ENCODE measurements around the gene SGTA.

SGTA gene

DNA sequence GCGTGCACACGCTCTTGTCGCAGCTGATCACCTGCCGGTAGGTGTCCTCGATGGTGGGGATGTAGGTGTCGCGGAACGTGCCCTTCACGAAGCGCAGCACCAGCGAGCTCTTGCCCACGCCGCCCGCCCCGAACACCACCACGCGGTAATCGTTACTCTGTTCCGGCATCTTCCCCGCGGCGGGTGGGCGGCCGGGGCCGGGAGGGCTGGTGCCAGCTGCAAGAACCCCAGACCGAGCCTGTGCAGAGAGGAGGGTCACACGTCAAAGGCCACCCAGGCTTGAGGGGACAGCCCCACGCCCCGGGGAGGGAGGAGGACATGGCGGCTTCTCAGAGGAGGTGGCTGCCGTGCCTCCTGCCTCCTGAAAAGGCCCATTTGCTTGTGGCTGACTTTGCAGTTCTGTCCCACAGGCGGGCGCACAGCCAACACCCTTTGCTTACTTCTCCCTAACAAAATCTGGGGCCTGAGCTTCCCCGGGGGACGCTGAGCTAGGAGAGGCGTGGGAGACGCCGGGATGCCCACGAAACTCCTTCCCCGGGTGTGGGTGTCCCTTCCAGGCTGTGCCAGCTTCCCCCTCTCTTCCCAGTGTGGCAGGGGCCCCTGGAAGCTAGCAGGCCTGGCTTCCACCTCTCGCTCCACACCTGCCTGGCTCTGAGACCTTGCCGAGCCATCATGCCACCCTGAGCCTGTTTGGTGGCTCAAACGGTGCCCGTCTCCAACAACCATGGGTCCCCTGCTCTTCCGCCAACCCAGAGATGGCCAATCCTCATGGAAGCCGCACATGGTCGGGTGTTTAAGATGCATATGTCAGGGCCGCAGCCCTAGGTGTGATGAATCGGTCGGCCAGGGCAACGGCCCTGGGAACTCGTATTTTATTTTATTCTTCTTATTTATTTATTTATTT, 65.2 kb downstream of the SGTA start:
- no peak overlapping the region for H3K27ac ChIP-seq (ENCODE audit: low read length)
- no peaks in the 10 kb centered on the region for H3K9me3 ChIP-seq (replicated peaks; ENCODE audit: insufficient read depth, low read length)
- H3K4me3 ChIP-seq (ENCODE audit: low read length): no peak overlapping the region
- H2AFZ ChIP-seq (ENCODE audit: low read length): no peak overlapping the region
- no peak overlapping the region for H3K9ac ChIP-seq (ENCODE audit: low read length)
- H3K9me2 ChIP-seq (replicated peaks; ENCODE audit: insufficient read depth, low read length): no peaks in the 10 kb centered on the region
- no peak for DNase-seq
- peaks cover 60% of the 10 kb centered on the region for H3K27me3 ChIP-seq (replicated peaks; ENCODE audit: insufficient read depth, low read length)
- no peak overlapping the region for H3K4me2 ChIP-seq (ENCODE audit: low read depth, low read length)
- H4K20me1 ChIP-seq (ENCODE audit: insufficient read depth, low read length): no peaks in the 10 kb centered on the region
- no peaks in the 10 kb centered on the region for H3K4me1 ChIP-seq (ENCODE audit: low read length)
- 0 out of 2 replicates have a peak, but pooled peaks cover 4% of the 10 kb centered on the region for H3F3A ChIP-seq (ENCODE audit: insufficient read depth, low read length)
- H3K79me2 ChIP-seq (ENCODE audit: low read length): no peaks in the 10 kb centered on the region
- H3K36me3 ChIP-seq (replicated peaks; ENCODE audit: insufficient read depth, low read length): no peaks in the 10 kb centered on the region
- TF ChIP-seq EZH2 (optimal IDR thresholded peaks at IDR 0.05; ENCODE audit: low read depth, low read length) (no peak), EZH2phosphoT487 (IDR thresholded peaks at IDR 0.05; ENCODE audit: low read length) (no peak)
- TF ChIP-seq, protein P1, sequence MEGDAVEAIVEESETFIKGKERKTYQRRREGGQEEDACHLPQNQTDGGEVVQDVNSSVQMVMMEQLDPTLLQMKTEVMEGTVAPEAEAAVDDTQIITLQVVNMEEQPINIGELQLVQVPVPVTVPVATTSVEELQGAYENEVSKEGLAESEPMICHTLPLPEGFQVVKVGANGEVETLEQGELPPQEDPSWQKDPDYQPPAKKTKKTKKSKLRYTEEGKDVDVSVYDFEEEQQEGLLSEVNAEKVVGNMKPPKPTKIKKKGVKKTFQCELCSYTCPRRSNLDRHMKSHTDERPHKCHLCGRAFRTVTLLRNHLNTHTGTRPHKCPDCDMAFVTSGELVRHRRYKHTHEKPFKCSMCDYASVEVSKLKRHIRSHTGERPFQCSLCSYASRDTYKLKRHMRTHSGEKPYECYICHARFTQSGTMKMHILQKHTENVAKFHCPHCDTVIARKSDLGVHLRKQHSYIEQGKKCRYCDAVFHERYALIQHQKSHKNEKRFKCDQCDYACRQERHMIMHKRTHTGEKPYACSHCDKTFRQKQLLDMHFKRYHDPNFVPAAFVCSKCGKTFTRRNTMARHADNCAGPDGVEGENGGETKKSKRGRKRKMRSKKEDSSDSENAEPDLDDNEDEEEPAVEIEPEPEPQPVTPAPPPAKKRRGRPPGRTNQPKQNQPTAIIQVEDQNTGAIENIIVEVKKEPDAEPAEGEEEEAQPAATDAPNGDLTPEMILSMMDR (IDR thresholded peaks at IDR 0.05; ENCODE audit: low read length): no peak

DNA sequence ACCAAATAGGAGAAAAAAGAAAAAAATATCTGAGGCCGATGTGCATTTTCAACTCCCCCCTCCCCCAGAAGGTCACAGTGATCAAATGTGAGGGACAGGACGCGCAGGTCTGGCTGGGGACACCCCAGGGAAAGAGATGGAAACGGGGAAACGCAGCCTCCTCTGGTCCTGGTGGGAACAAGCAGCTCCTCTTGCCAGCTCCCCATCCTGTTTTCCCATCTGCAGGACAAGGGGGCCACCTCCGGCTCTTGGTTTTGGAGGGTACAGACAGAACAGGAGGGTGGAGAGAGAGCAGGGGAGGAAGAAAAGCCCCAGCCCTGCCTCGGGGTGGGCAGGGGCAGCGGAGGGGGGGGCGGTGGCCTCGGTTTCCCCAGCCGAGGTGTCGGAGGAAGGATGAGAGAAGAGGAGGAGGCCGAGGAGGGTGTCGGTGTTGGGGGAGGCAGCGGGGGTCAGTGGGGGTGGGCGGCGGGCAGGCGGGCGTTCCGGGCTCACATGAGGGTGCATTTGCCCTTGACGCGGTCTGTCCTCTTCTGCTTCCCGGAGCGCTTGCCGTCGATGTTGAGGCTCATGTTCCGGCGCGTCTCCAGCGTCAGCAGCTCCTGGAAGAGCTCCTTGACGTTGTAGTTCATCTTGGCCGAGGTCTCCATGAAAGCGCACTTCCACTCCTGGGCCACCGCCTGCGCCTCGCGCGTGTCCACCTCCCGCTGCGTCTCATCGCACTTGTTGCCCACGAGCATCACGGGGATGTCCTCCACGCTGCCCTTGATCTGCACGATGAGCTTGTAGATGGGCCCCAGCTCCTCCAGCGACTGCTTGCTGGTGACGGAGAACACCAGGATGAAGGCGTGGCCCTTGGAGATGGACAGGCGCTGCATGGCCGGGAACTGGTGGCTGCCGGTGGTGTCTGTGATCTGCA, 66.1 kb downstream of the SGTA start:
- Histone ChIP-seq H3K4me2 (ENCODE audit: low read depth, low read length) (no peak overlapping the region), H4K20me1 (ENCODE audit: insufficient read depth, low read length) (no peaks in the 10 kb centered on the region), H3K79me2 (ENCODE audit: low read length) (no peaks in the 10 kb centered on the region), H3F3A (ENCODE audit: insufficient read depth, low read length) (0 out of 2 replicates have a peak, but pooled peaks cover 4% of the 10 kb centered on the region), H2AFZ (ENCODE audit: low read length) (no peak overlapping the region), H3K9me2 (replicated peaks; ENCODE audit: insufficient read depth, low read length) (no peaks in the 10 kb centered on the region), H3K4me1 (ENCODE audit: low read length) (no peaks in the 10 kb centered on the region), H3K27me3 (replicated peaks; ENCODE audit: insufficient read depth, low read length) (peaks cover 59% of the 10 kb centered on the region), H3K4me3 (ENCODE audit: low read length) (no peak overlapping the region), H3K27ac (ENCODE audit: low read length) (no peak overlapping the region), H3K9me3 (replicated peaks; ENCODE audit: insufficient read depth, low read length) (no peaks in the 10 kb centered on the region), H3K9ac (ENCODE audit: low read length) (no peak overlapping the region), H3K36me3 (replicated peaks; ENCODE audit: insufficient read depth, low read length) (no peaks in the 10 kb centered on the region)
- TF ChIP-seq, protein P1 (IDR thresholded peaks at IDR 0.05; ENCODE audit: low read length): no peak
- TF ChIP-seq EZH2phosphoT487 (IDR thresholded peaks at IDR 0.05; ENCODE audit: low read length) (no peak), EZH2 (optimal IDR thresholded peaks at IDR 0.05; ENCODE audit: low read depth, low read length) (no peak)
- DNase-seq: no peak

DNA sequence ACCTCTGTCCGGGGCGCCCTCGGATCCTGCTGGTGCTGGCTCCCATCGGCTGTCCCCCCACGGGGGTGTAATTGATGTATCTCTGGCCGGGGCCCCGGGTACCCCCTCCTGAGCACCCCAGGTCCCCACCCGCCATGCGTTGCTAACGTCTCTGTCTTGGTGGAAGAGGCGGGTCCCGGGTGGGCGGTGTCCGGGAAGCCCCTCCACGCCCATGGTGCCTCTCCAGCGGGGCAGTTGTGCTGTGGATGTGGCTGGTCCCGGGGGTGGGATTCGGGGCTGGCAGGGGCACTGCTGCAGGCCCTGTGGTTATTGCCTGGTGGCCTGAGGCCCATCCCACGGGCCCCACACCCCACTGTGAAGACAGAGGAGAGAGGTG, 66.8 kb downstream of the SGTA start:
- H3K4me1 ChIP-seq (ENCODE audit: low read length): no peaks in the 10 kb centered on the region
- TF ChIP-seq, protein P1 (IDR thresholded peaks at IDR 0.05; ENCODE audit: low read length): no peak
- TF ChIP-seq EZH2phosphoT487 (IDR thresholded peaks at IDR 0.05; ENCODE audit: low read length) (no peak), EZH2 (optimal IDR thresholded peaks at IDR 0.05; ENCODE audit: low read depth, low read length) (no peak)
- no peak overlapping the region for H3K27ac ChIP-seq (ENCODE audit: low read length)
- no peak for DNase-seq
- no peak overlapping the region for H3K9ac ChIP-seq (ENCODE audit: low read length)
- no peak overlapping the region for H3K4me2 ChIP-seq (ENCODE audit: low read depth, low read length)
- no peaks in the 10 kb centered on the region for H4K20me1 ChIP-seq (ENCODE audit: insufficient read depth, low read length)
- peaks cover 60% of the 10 kb centered on the region for H3K27me3 ChIP-seq (replicated peaks; ENCODE audit: insufficient read depth, low read length)
- no peak overlapping the region for H3K4me3 ChIP-seq (ENCODE audit: low read length)
- no peaks in the 10 kb centered on the region for H3K9me3 ChIP-seq (replicated peaks; ENCODE audit: insufficient read depth, low read length)
- no peak overlapping the region for H2AFZ ChIP-seq (ENCODE audit: low read length)
- H3K79me2 ChIP-seq (ENCODE audit: low read length): no peaks in the 10 kb centered on the region
- H3K9me2 ChIP-seq (replicated peaks; ENCODE audit: insufficient read depth, low read length): no peaks in the 10 kb centered on the region
- H3K36me3 ChIP-seq (replicated peaks; ENCODE audit: insufficient read depth, low read length): no peaks in the 10 kb centered on the region
- H3F3A ChIP-seq (ENCODE audit: insufficient read depth, low read length): 0 out of 2 replicates have a peak, but pooled peaks cover 4% of the 10 kb centered on the region
